HepG2 (cell line): ENCODE measurements around the gene DISP2. TPM values are rescaled to one million over a fixed set of nuclear protein-coding genes. Genes with fewer than 3 reads are reported as not detected.

Source experiments
- GATAD2A ChIP-seq: IDR thresholded peaks from 2 replicates; pipeline ENCODE4 v1.6.1; 2016
- HNRNPL ChIP-seq: fragments of 200-400 bp; formaldehyde crosslinking; IDR thresholded peaks from 2 replicates; pipeline ENCODE4 v1.6.1; 2017; ENCODE audit warnings: mild to moderate bottlenecking, low read depth, low read length
- IRX3 ChIP-seq: sonication (generic); formaldehyde crosslinking; IDR thresholded peaks from 2 replicates; pipeline ENCODE4 v1.8.1; 2023; ENCODE audit warnings: mild to moderate bottlenecking, low read depth, missing genetic modification reagents, borderline replicate concordance
- KDM2A ChIP-seq: sonication (generic); formaldehyde crosslinking; IDR thresholded peaks from 2 replicates; pipeline ENCODE4 v1.4.0; 2020; ENCODE audit warnings: low read depth, missing genetic modification reagents, borderline replicate concordance
- KLF11 ChIP-seq: IDR thresholded peaks from 2 replicates; pipeline ENCODE4 v1.6.1; 2016; ENCODE audit warnings: missing compliant biosample characterization
- NRL ChIP-seq: sonication (generic); formaldehyde crosslinking; IDR thresholded peaks from 2 replicates; pipeline ENCODE4 v1.5.0; 2020; ENCODE audit warnings: missing genetic modification reagents, mild to moderate bottlenecking, moderate library complexity, borderline replicate concordance
- PHF8 ChIP-seq: sonication (generic); formaldehyde crosslinking; IDR thresholded peaks from 2 replicates; pipeline ENCODE4 v1.5.0; 2020; ENCODE audit warnings: missing genetic modification reagents
- RAD21 ChIP-seq: fragments of 450-650 bp; formaldehyde crosslinking; IDR thresholded peaks from 2 replicates; pipeline ENCODE4 v1.5.0; 2020; ENCODE audit warnings: mild to moderate bottlenecking
- SALL2 ChIP-seq: sonication (generic); formaldehyde crosslinking; IDR thresholded peaks from 2 replicates; pipeline ENCODE4 v1.8.1; 2023; ENCODE audit warnings: mild to moderate bottlenecking, missing genetic modification reagents, inconsistent platforms
- SP5 ChIP-seq: IDR thresholded peaks from 2 replicates; pipeline ENCODE4 v1.6.1; 2016; ENCODE audit warnings: low read depth, borderline replicate concordance
- ZBTB7A ChIP-seq: sonication (generic); formaldehyde crosslinking; IDR thresholded peaks from 2 replicates; pipeline ENCODE4 v1.8.0; 2022; ENCODE audit warnings: mild to moderate bottlenecking, missing genetic modification reagents
- polyA plus RNA-seq, 8 experiments: library from polyadenylated mRNA; depleted of rRNA in 3 of 8; stranded (reverse) in 7 of 8; unstranded in 1 of 8; fragments of >200 nt; fragmentation: Illumina TruSeq in 4 of 8; extraction: Trizol in 4 of 8; gene quantifications; 2 replicates each; pipeline versions ENCODE4 v1.2.1 to v1.2.3, GENCODE V29; 2011 to 2016; ENCODE audit warnings: low read depth in 4 of 8, missing spikeins in 1 of 8, mixed read lengths in 1 of 8; ENCODE audit not compliant: insufficient read depth in 1 of 8
- total RNA-seq, 5 experiments: library from RNA; depleted of rRNA; stranded (reverse); fragments of >200 nt; fragmentation: Illumina TruSeq; extraction: Trizol; gene quantifications; 2 replicates each; pipeline ENCODE4 v1.2.3, GENCODE V29; 2016; ENCODE audit warnings: low read depth in 1 of 5
- TF ChIP-seq, protein P1 (sequence below): sonication (generic); formaldehyde crosslinking; IDR thresholded peaks from 2 replicates; pipeline ENCODE4 v1.4.0; 2020; ENCODE audit warnings: missing genetic modification reagents, borderline replicate concordance
- TF ChIP-seq, protein P2 (sequence below): sonication (generic); formaldehyde crosslinking; IDR thresholded peaks from 2 replicates; pipeline ENCODE4 v1.5.1; 2020; ENCODE audit warnings: mild to moderate bottlenecking, missing genetic modification reagents
- TF ChIP-seq, protein P3 (sequence below): sonication (generic); formaldehyde crosslinking; IDR thresholded peaks from 2 replicates; pipeline ENCODE4 v1.5.0; 2020; ENCODE audit warnings: missing genetic modification reagents
- TF ChIP-seq, protein P4 (sequence below): sonication (generic); formaldehyde crosslinking; IDR thresholded peaks from 2 replicates; pipeline ENCODE4 v1.8.1; 2023; ENCODE audit warnings: missing genetic modification reagents, inconsistent platforms, borderline replicate concordance
- TF ChIP-seq, protein P5 (sequence below): sonication (generic); formaldehyde crosslinking; IDR thresholded peaks from 2 replicates; pipeline ENCODE4 v1.5.1; 2020; ENCODE audit warnings: missing genetic modification reagents, mild to moderate bottlenecking, borderline replicate concordance

Gene DISP2
- total and polyA plus RNA-seq, 2 of the 13 experiments (the other 11 are each of a cell fraction or from before 2014, with no cell fraction given): 0.09 to 0.32 TPM

DNA sequence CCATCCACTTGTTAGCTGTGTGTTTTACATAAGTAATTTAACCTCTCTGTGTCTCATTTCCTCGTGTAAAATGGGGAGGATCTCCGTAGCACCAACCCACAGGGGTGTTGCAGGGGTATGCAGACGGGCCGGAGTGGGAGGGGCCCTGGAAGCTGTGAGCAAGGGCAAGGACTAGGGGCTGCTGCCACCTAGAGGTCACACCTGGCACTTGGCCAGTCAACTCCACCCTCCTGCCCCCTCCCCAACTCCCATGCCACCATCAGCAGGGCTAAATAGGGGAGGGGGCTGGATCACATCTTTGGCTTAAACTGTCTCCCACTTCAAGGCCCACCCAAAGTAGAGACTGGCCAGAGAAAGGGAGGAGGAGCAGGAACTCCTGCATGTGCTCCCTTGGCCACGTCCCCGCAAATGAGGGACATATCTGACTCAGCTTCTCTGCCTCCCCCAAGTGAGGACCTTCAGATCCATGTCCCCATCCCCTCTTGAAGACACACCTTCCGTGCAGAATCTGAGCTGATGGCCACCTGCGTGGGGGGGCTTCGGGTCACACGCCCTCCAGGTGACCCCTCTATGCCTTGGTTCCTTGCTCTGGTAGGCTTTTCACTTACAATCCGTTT is 19.9 kb upstream of the DISP2 start (continued):
- TF ChIP-seq, protein P1, sequence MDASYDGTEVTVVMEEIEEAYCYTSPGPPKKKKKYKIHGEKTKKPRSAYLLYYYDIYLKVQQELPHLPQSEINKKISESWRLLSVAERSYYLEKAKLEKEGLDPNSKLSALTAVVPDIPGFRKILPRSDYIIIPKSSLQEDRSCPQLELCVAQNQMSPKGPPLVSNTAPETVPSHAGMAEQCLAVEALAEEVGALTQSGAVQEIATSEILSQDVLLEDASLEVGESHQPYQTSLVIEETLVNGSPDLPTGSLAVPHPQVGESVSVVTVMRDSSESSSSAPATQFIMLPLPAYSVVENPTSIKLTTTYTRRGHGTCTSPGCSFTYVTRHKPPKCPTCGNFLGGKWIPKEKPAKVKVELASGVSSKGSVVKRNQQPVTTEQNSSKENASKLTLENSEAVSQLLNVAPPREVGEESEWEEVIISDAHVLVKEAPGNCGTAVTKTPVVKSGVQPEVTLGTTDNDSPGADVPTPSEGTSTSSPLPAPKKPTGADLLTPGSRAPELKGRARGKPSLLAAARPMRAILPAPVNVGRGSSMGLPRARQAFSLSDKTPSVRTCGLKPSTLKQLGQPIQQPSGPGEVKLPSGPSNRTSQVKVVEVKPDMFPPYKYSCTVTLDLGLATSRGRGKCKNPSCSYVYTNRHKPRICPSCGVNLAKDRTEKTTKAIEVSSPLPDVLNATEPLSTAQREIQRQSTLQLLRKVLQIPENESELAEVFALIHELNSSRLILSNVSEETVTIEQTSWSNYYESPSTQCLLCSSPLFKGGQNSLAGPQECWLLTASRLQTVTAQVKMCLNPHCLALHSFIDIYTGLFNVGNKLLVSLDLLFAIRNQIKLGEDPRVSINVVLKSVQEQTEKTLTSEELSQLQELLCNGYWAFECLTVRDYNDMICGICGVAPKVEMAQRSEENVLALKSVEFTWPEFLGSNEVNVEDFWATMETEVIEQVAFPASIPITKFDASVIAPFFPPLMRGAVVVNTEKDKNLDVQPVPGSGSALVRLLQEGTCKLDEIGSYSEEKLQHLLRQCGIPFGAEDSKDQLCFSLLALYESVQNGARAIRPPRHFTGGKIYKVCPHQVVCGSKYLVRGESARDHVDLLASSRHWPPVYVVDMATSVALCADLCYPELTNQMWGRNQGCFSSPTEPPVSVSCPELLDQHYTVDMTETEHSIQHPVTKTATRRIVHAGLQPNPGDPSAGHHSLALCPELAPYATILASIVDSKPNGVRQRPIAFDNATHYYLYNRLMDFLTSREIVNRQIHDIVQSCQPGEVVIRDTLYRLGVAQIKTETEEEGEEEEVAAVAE (CRISPR knock-in tag): no peak
- TF ChIP-seq, protein P2, sequence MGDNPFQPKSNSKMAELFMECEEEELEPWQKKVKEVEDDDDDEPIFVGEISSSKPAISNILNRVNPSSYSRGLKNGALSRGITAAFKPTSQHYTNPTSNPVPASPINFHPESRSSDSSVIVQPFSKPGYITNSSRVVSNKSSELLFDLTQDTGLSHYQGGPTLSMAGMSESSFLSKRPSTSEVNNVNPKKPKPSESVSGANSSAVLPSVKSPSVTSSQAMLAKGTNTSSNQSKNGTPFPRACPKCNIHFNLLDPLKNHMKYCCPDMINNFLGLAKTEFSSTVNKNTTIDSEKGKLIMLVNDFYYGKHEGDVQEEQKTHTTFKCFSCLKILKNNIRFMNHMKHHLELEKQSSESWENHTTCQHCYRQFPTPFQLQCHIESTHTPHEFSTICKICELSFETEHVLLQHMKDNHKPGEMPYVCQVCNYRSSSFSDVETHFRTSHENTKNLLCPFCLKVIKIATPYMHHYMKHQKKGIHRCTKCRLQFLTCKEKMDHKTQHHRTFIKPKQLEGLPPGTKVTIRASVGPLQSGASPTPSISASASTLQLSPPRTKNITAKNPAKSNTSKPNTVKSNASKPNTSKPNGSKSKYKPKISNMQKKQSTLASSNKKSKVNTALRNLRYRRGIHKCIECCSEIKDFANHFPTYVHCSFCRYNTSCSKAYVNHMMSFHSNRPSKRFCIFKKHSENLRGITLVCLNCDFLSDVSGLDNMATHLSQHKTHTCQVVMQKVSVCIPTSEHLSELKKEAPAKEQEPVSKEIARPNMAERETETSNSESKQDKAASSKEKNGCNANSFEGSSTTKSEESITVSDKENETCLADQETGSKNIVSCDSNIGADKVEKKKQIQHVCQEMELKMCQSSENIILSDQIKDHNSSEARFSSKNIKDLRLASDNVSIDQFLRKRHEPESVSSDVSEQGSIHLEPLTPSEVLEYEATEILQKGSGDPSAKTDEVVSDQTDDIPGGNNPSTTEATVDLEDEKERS (CRISPR knock-in tag): no peak
- TF ChIP-seq PHF8 (CRISPR knock-in tag) (no peak), IRX3 (CRISPR knock-in tag) (no peak), ZBTB7A (CRISPR knock-in tag) (peak; percentile 85), KDM2A (CRISPR knock-in tag) (0 out of 2 replicates have a peak, but pooled peaks have one; percentile 22), HNRNPL (0 out of 2 replicates have a peak, but pooled peaks have one; percentile 23), NRL (CRISPR knock-in tag) (0 out of 2 replicates have a peak, but pooled peaks have one; percentile 25), RAD21 (CRISPR knock-in tag) (peak; percentile 76), KLF11 (no peak), SP5 (peak; percentile 37; the same call in 1 of the 2 replicates), GATAD2A (0 out of 2 replicates have a peak, but pooled peaks have one; percentile 14), SALL2 (no peak)
- TF ChIP-seq, protein P3, sequence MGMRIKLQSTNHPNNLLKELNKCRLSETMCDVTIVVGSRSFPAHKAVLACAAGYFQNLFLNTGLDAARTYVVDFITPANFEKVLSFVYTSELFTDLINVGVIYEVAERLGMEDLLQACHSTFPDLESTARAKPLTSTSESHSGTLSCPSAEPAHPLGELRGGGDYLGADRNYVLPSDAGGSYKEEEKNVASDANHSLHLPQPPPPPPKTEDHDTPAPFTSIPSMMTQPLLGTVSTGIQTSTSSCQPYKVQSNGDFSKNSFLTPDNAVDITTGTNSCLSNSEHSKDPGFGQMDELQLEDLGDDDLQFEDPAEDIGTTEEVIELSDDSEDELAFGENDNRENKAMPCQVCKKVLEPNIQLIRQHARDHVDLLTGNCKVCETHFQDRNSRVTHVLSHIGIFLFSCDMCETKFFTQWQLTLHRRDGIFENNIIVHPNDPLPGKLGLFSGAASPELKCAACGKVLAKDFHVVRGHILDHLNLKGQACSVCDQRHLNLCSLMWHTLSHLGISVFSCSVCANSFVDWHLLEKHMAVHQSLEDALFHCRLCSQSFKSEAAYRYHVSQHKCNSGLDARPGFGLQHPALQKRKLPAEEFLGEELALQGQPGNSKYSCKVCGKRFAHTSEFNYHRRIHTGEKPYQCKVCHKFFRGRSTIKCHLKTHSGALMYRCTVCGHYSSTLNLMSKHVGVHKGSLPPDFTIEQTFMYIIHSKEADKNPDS (CRISPR knock-in tag): no peak
- TF ChIP-seq, protein P4, sequence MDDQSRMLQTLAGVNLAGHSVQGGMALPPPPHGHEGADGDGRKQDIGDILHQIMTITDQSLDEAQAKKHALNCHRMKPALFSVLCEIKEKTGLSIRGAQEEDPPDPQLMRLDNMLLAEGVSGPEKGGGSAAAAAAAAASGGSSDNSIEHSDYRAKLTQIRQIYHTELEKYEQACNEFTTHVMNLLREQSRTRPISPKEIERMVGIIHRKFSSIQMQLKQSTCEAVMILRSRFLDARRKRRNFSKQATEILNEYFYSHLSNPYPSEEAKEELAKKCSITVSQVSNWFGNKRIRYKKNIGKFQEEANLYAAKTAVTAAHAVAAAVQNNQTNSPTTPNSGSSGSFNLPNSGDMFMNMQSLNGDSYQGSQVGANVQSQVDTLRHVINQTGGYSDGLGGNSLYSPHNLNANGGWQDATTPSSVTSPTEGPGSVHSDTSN (CRISPR knock-in tag): no peak
- TF ChIP-seq, protein P5, sequence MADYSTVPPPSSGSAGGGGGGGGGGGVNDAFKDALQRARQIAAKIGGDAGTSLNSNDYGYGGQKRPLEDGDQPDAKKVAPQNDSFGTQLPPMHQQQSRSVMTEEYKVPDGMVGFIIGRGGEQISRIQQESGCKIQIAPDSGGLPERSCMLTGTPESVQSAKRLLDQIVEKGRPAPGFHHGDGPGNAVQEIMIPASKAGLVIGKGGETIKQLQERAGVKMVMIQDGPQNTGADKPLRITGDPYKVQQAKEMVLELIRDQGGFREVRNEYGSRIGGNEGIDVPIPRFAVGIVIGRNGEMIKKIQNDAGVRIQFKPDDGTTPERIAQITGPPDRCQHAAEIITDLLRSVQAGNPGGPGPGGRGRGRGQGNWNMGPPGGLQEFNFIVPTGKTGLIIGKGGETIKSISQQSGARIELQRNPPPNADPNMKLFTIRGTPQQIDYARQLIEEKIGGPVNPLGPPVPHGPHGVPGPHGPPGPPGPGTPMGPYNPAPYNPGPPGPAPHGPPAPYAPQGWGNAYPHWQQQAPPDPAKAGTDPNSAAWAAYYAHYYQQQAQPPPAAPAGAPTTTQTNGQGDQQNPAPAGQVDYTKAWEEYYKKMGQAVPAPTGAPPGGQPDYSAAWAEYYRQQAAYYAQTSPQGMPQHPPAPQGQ (CRISPR knock-in tag): no peak
